Gastroesophageal sphincter (tissue), 3 donors: ENCODE data around the gene C1QL1.

Source experiments
- EP300 ChIP-seq: sonication (generic); formaldehyde crosslinking; IDR thresholded peaks from one replicate; pipeline ENCODE4 v1.6.1; 2017; ENCODE audit warnings: antibody characterized with exemption, mild to moderate bottlenecking
- POLR2A ChIP-seq, 2 donors: fragments of 450-650 bp; IDR thresholded peaks; one replicate each; pipeline ENCODE4 v1.6.1; 2017; ENCODE audit warnings: antibody characterized with exemption in 2 of 2, mild to moderate bottlenecking in 2 of 2, moderate library complexity in 1 of 2
- POLR2AphosphoS5 ChIP-seq: sonication (generic); formaldehyde crosslinking; IDR thresholded peaks from one replicate; pipeline ENCODE4 v1.6.1; 2017; ENCODE audit warnings: antibody characterized with exemption
- TF ChIP-seq, protein P1 (sequence below), 4 experiments: fragments of 200-600 bp in 2 of 4; fragments of 450-650 bp in 2 of 4; sonication (generic) in 1 of 4; IDR thresholded peaks; one replicate each; pipeline ENCODE4 v1.5.1; 2017 to 2019; ENCODE audit warnings: antibody characterized with exemption in 4 of 4, mild to moderate bottlenecking in 2 of 4, moderate library complexity in 2 of 4

DNA sequence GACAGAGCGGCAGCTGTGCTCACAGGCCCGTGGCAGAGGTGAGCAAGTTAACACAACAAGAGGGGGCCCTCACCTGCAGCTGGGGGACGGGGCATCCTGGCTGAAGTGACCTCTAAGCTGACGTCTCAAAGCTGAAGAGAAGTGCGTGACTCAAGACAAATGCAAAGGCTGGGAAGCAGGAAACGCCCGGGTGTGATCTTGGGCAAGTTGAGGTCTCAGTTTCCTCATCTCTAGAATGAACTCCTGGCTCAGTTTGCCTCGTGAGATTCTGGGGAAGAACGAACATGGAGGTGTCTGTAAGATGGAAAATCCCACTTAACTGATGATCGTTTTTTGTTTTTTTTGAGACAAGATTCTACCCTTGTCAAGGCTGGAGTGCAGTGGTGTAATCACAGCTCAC, 40.1 kb upstream of the C1QL1 start:
- TF ChIP-seq, protein P1, sequence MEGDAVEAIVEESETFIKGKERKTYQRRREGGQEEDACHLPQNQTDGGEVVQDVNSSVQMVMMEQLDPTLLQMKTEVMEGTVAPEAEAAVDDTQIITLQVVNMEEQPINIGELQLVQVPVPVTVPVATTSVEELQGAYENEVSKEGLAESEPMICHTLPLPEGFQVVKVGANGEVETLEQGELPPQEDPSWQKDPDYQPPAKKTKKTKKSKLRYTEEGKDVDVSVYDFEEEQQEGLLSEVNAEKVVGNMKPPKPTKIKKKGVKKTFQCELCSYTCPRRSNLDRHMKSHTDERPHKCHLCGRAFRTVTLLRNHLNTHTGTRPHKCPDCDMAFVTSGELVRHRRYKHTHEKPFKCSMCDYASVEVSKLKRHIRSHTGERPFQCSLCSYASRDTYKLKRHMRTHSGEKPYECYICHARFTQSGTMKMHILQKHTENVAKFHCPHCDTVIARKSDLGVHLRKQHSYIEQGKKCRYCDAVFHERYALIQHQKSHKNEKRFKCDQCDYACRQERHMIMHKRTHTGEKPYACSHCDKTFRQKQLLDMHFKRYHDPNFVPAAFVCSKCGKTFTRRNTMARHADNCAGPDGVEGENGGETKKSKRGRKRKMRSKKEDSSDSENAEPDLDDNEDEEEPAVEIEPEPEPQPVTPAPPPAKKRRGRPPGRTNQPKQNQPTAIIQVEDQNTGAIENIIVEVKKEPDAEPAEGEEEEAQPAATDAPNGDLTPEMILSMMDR (IDR thresholded peaks at IDR 0.05) = no peak
- no peak for TF ChIP-seq POLR2A (IDR thresholded peaks at IDR 0.05)
- no peak for TF ChIP-seq POLR2AphosphoS5
- TF ChIP-seq EP300 = no peak
